GM12872 (cell line): ENCODE measurements around the gene WDR19.

Experiments
- TF ChIP-seq, protein P1 (sequence below): IDR thresholded peaks from 3 replicates; pipeline ENCODE4 v1.5.1; 2011; ENCODE audit warnings: low read depth, mild to moderate bottlenecking, low read length, moderate library complexity; ENCODE audit not compliant: insufficient read depth

The WDR19 gene

DNA sequence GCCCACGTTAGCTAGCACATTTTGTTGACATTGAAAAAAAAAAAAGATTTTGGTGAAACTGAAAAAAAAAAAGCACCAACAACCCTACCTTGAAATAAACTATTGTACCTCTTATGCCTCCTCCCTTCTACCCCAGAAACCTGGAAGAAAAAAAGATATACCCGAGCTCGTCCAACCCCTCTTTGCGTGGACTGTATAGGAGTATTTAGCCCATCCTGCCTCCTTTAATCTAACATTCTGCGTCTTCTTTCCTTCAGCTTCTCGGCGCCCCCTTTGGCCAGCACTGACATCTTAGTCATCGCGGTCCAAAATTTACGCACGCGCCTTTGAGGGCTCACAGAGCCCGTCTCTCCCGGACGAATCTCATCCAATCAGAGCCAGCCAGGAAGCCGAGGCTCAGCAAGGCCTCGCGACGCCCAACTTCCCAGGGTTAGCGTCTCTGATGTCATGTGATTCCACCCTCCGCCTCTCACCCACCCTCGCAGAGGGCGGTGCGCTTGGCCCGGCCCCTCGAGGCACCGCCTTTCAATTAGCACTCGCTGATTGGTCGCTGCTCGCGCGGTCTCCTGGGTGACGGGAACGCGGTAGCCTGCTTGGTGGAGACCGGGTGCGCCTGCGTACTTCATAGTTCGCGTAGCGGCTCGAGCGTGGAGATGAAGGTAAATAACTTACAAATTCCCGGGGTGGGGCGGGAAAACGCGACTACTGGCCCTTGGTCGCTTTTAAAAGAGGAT lies at the start of gene WDR19:
WDR19 (plus strand) TSS at position 625 of the 734 bp plus-strand sequence; CDS start at position 654, 29 bp downstream.
- TF ChIP-seq, protein P1, sequence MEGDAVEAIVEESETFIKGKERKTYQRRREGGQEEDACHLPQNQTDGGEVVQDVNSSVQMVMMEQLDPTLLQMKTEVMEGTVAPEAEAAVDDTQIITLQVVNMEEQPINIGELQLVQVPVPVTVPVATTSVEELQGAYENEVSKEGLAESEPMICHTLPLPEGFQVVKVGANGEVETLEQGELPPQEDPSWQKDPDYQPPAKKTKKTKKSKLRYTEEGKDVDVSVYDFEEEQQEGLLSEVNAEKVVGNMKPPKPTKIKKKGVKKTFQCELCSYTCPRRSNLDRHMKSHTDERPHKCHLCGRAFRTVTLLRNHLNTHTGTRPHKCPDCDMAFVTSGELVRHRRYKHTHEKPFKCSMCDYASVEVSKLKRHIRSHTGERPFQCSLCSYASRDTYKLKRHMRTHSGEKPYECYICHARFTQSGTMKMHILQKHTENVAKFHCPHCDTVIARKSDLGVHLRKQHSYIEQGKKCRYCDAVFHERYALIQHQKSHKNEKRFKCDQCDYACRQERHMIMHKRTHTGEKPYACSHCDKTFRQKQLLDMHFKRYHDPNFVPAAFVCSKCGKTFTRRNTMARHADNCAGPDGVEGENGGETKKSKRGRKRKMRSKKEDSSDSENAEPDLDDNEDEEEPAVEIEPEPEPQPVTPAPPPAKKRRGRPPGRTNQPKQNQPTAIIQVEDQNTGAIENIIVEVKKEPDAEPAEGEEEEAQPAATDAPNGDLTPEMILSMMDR: peak; percentile 61

DNA sequence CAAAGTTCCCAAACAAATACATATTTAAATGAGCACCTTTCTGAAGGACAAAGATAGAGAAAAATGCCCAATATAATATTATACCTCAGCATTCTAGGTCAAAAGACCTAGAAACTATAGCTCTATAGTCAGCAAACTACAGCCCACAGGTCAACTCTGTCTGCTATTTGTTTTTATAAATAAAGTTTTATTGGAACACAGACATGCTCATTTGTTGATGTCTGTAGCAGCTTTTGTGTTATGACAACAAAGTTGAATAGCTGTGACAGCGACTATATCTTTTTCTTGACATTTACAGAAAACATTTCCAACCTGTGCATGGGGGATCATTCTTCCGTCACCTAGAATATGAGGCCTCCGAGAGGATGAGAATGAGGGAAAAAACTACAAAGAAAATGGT lies 48.7 kb upstream of the WDR19 start:
- TF ChIP-seq, protein P1: no peak

DNA sequence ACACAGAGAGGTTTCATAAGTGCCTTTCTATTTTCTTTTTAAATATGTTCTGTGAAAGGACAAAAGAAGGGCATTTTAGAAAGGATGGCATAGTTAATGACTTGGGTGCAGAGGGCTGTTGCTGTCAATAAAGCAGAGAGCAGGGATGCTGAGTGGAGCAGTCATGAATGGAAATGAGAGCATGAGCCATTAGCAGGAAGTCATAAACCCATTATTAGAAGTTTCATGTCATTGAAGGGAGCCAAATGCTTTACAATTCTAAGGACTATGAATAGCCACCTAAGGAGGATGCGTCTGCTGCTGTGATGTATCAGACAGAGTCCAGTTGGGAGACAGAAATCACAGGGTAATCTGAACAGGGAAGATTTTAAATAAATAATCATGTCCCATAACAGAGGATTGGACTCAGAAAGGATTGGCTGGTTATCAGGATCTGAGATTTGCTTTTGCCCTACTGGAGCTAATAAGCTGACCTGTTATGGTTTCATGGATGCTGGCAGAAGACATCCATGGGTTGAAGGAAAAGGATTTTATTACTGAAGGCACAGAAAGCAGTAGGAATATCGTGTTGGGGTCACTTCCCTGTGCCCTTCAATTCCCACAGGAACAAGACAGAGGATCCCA lies 47.5 kb upstream of the WDR19 start:
- TF ChIP-seq, protein P1: no peak

DNA sequence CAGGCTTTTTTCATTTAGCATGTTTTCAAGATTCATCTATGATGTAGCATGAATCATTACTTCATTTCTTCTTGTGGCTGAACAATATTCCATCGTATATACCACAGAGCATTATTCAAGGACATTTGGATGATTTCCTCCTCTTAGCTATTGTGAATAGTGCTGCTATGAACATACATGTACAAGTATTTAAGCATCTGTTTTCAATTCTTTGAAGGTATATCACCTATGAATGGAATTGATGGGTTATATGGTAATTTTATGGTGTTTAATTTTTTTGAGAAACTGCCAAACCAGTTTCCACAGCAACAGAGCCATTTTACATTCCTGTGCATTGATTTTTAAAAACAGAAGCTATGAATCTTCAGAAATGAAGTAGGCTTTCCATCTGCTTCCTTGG lies 36.1 kb upstream of the WDR19 start:
- TF ChIP-seq, protein P1: no peak

DNA sequence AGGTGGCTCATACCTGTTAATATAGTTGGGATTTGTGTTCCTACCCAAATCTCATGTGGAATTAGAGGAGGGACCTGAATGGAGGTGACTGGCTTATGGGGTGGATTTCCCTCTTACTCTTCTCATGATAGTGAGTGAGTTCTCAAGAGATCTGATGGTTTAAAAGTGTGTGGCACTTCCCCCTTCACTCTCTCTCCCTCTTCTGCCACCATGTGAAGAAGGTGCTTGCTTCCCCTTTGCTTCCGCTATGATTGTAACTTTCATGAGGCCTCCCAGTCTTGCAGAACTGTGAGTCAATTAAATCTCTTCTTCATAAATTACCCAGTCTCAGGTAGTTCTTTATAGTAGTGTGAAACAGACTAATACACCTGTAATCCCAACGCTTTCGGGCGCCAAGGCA lies 28.3 kb upstream of the WDR19 start:
- TF ChIP-seq, protein P1: no peak

DNA sequence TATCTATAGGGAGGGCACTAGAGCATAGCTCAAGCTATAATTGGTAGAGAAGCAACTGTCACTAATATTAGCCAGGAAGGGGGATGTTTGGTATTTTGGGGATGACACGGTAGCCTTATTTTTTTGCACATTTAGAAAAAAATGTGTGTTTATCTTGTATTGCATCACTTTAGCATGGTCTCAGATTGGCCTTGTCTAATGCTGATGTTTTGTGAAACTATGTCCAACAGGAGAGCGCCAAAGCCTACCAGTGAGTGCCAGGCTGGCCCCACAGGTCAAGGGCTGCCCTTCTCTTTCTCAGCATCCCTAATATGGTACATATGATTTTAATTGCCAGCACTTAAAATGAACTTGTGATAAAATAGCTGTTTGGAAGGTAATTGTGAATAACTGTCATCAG lies 24.8 kb upstream of the WDR19 start:
- TF ChIP-seq, protein P1: no peak

DNA sequence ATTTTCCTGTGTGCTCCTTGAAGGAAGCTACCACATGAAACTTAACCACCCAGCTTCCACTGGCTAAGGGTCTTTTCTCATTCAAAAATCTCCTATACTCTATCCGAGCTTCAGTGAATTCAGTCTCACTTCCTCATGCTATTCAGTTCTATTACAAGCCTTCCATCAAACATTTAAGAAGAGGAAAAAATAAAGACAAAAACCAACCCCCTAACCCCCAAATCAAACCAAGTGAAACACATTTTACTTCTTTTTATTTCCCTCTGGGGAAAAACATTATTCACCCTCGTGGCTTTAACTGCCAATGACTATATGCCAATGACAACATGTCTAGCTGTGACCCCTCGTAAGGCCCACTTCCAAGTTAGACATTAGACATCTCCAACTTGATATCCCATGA lies 16.2 kb upstream of the WDR19 start:
- TF ChIP-seq, protein P1: no peak
